Gastrocnemius medialis (tissue), 4 donors: Measurements from ENCODE around the gene CTNNA2.

Source experiments
- CTCF ChIP-seq, 5 experiments: fragments of 450-650 bp in 3 of 5; fragments of 200-600 bp in 2 of 5; sonication (generic) in 2 of 5; IDR thresholded peaks in 4 of 5; conservative IDR thresholded peaks in 1 of 5; 1 replicate in 4 of 5; 2 replicates in 1 of 5; pipeline ENCODE4 v1.5.1; 2016 to 2019; ENCODE audit warnings: antibody characterized with exemption in 5 of 5, mild to moderate bottlenecking in 3 of 5, moderate library complexity in 3 of 5
- POLR2A ChIP-seq, 2 donors: fragments of 450-650 bp; IDR thresholded peaks; one replicate each; pipeline ENCODE4 v1.6.1; 2017; ENCODE audit warnings: antibody characterized with exemption in 2 of 2, mild to moderate bottlenecking in 2 of 2, moderate library complexity in 2 of 2

- TF ChIP-seq CTCF (IDR thresholded peaks at IDR 0.05 in 4 of 5, conservative IDR thresholded peaks at IDR 0.05 in 1 of 5) (no peak), POLR2A (IDR thresholded peaks at IDR 0.05) (no peak)
These were observed 948.8 kb downstream of the CTNNA2 start for GRCh38 chr2:80461505-80462197.
